Endothelial cell of umbilical vein (primary cell): Measurements from ENCODE around the gene CHD5. TPM values are rescaled to one million over a fixed set of nuclear protein-coding genes. Genes with fewer than 3 reads are reported as not detected.

Source experiments
- BruUV-seq: library from RNA; stranded (reverse); fragments of 400-500 nt; replicated peaks from 2 replicates; lab custom pipeline; 2021; lab: Mats Ljungman, UMichigan
- CTCF ChIA-PET: fragments of 300-600, 350-600 bp; sonication (Branson Sonifier 250); formaldehyde crosslinking; loops from one replicate; lab custom pipeline; 2021; ENCODE audit warnings: antibody characterized with exemption, inconsistent platforms; lab: Charles Lee
- POLR2A ChIA-PET: fragments of 300-600, 350-600 bp; sonication (Branson Sonifier 250); formaldehyde crosslinking; loops from one replicate; lab custom pipeline; 2021; ENCODE audit warnings: antibody characterized with exemption, inconsistent platforms; lab: Charles Lee
- DNase-seq: peaks from one replicate; pipeline ENCODE4 v3.0.0-alpha.2; 2011; ENCODE audit warnings: low read depth, low spot score
- FAIRE-seq: peaks from 2 replicates; lab custom pipeline; 2011; peaks lifted over from hg19 to GRCh38; lab: Jason Lieb, UNC
- H2AFZ ChIP-seq: 2 replicates; pipeline ENCODE4 v1.6.0; 2012; ENCODE audit warnings: low read depth, low read length, control low read depth, inconsistent platforms
- H3K27ac ChIP-seq: 2 replicates; pipeline ENCODE4 v1.5.1; 2011; ENCODE audit warnings: low read depth, mild to moderate bottlenecking, control low read depth, low read length, moderate library complexity; ENCODE audit not compliant: insufficient read depth
- H3K27me3 ChIP-seq, 2 experiments: 2 replicates each; pipeline versions ENCODE4 v1.6.0 to v1.6.1; 2011; ENCODE audit warnings: low read length in 2 of 2, mixed read lengths in 1 of 2; ENCODE audit not compliant: control insufficient read depth in 2 of 2, insufficient read depth in 2 of 2
- H3K36me3 ChIP-seq, 2 experiments: 2 replicates in 1 of 2; 3 replicates in 1 of 2; pipeline ENCODE4 v1.5.1; 2011; ENCODE audit warnings: low read length in 2 of 2, mild to moderate bottlenecking in 1 of 2, moderate library complexity in 1 of 2; ENCODE audit not compliant: control insufficient read depth in 2 of 2, insufficient read depth in 2 of 2; ENCODE audit errors: extremely low read depth in 1 of 2
- H3K4me1 ChIP-seq: 3 replicates; pipeline ENCODE4 v1.5.1; 2011; ENCODE audit warnings: mild to moderate bottlenecking, low read length; ENCODE audit not compliant: control insufficient read depth, insufficient read depth; ENCODE audit errors: extremely low read depth
- H3K4me2 ChIP-seq: 2 replicates; pipeline ENCODE4 v1.6.1; 2011; ENCODE audit warnings: low read length, control low read depth, mixed read lengths; ENCODE audit not compliant: insufficient read depth
- H3K4me3 ChIP-seq, 3 experiments: fragments of 200-600 bp in 1 of 3; sonication (generic), shearing (Covaris generic) in 1 of 3; replicated peaks in 1 of 3; 2 replicates each; pipeline ENCODE4 v1.5.1; 2011 to 2016; ENCODE audit warnings: control low read depth in 3 of 3, low read length in 3 of 3, mild to moderate bottlenecking in 2 of 3, inconsistent platforms in 1 of 3, low read depth in 1 of 3, moderate library complexity in 1 of 3; ENCODE audit not compliant: insufficient read depth in 1 of 3
- H3K79me2 ChIP-seq: 2 replicates; pipeline ENCODE4 v1.6.0; 2012; ENCODE audit warnings: low read length, inconsistent platforms; ENCODE audit not compliant: control insufficient read depth, insufficient read depth
- H3K9ac ChIP-seq: replicated peaks from 2 replicates; pipeline ENCODE3; 2011; ENCODE audit warnings: low read length, control low read depth; ENCODE audit not compliant: insufficient read depth; ENCODE audit errors: extremely low read depth
- H3K9me1 ChIP-seq: replicated peaks from 3 replicates; pipeline ENCODE4 v1.6.0; 2011; ENCODE audit warnings: mild to moderate bottlenecking, low read length; ENCODE audit not compliant: control insufficient read depth, insufficient read depth; ENCODE audit errors: extremely low read depth
- H3K9me3 ChIP-seq: replicated peaks from 2 replicates; pipeline ENCODE4 v1.5.1; 2012; ENCODE audit warnings: low read length, inconsistent platforms; ENCODE audit not compliant: control insufficient read depth, insufficient read depth
- H4K20me1 ChIP-seq: replicated peaks from 2 replicates; pipeline ENCODE3; 2011; ENCODE audit warnings: mild to moderate bottlenecking, low read length; ENCODE audit not compliant: control insufficient read depth, insufficient read depth; ENCODE audit errors: extremely low read depth
- CTCF ChIP-seq, 2 donors: IDR thresholded peaks; 1 replicate in 1 of 2; 2 replicates in 1 of 2; pipeline ENCODE4 v1.5.1; 2011; ENCODE audit warnings: low read length in 2 of 2, mild to moderate bottlenecking in 2 of 2, moderate library complexity in 2 of 2, control low read depth in 1 of 2, inconsistent platforms in 1 of 2, low read depth in 1 of 2; ENCODE audit not compliant: insufficient read depth in 1 of 2; ENCODE audit errors: extremely low read depth in 1 of 2
- EZH2 ChIP-seq: IDR thresholded peaks from 2 replicates; pipeline ENCODE4 v1.6.1; 2012; ENCODE audit warnings: borderline replicate concordance, low read depth, mild to moderate bottlenecking, moderate library complexity, low read length, inconsistent platforms; ENCODE audit not compliant: severe bottlenecking
- FOS ChIP-seq: IDR thresholded peaks from 2 replicates; pipeline ENCODE4 v1.6.1; 2011; ENCODE audit warnings: mild to moderate bottlenecking, low read length, moderate library complexity, borderline replicate concordance; ENCODE audit not compliant: insufficient read depth
- GATA2 ChIP-seq: IDR thresholded peaks from 2 replicates; pipeline ENCODE4 v1.7.0; 2011; ENCODE audit warnings: low read depth, mild to moderate bottlenecking, moderate library complexity, mixed read lengths, low read length; ENCODE audit not compliant: insufficient read length, insufficient read depth
- JUN ChIP-seq: IDR thresholded peaks from 2 replicates; pipeline ENCODE4 v1.6.1; 2011; ENCODE audit warnings: borderline replicate concordance, low read depth; ENCODE audit not compliant: insufficient read length, insufficient read depth
- MAX ChIP-seq: IDR thresholded peaks from 2 replicates; pipeline ENCODE4 v1.6.1; 2011; ENCODE audit not compliant: insufficient read depth, insufficient read length
- MYC ChIP-seq: IDR thresholded peaks from one replicate; pipeline ENCODE4 v1.6.1; 2011; ENCODE audit warnings: mild to moderate bottlenecking, low read depth, low read length
- POLR2A ChIP-seq: IDR thresholded peaks from 2 replicates; pipeline ENCODE4 v1.6.1; 2012; ENCODE audit warnings: low read depth, mild to moderate bottlenecking, control low read depth, low read length
- POLR2AphosphoS5 ChIP-seq: IDR thresholded peaks from 2 replicates; pipeline ENCODE4 v1.6.1; 2012; ENCODE audit warnings: low read depth, mild to moderate bottlenecking, control low read depth, low read length, moderate library complexity; ENCODE audit not compliant: insufficient read depth
- dilution Hi-C: fragments of 300-500 bp; cut with MboI; formaldehyde crosslinking; loops from one replicate; pipeline ENCODE4 v1.15.0; 2019; ENCODE audit warnings: low sequenced_read_pairs; ENCODE audit not compliant: extremely low pct_ligation_motif_present
- intact Hi-C: fragments of 100-400 bp; cut with micrococcal nuclease; formaldehyde crosslinking; loops from one replicate; pipeline ENCODE4 v1.10.0; 2022
- polyA plus RNA-seq, 4 experiments: library from polyadenylated mRNA; depleted of rRNA in 3 of 4; stranded (reverse) in 3 of 4; unstranded in 1 of 4; fragments of >200 nt; gene quantifications; 2 replicates each; pipeline versions ENCODE4 v1.2.1 to v1.2.3, GENCODE V29; 2011 to 2012; ENCODE audit warnings: missing spikeins in 1 of 4
- total RNA-seq: library from RNA; stranded (reverse); gene quantifications from 2 replicates; pipeline ENCODE4 v1.2.3, GENCODE V29; 2021

CHD5 gene
- total and polyA plus RNA-seq, 2 donors (not counting 3 experiments of a cell fraction or from before 2014, with no cell fraction given): 0.04 to 0.11 TPM

GRCh38 chr1:6093071-6093470 lies 87.0 kb downstream of the CHD5 start:
- intact Hi-C loops (no loop called here), dilution Hi-C loops (no loop called here)
- POLR2A ChIA-PET: no interaction called here
- Histone ChIP-seq H3K9ac (no peak overlapping the region), H3K4me1 (no peaks in the 10 kb centered on the region), H3K36me3 (no peaks in the 10 kb centered on the region), H3K4me2 (no peak overlapping the region), H4K20me1 (no peaks in the 10 kb centered on the region), H3K27me3 (no peaks in the 10 kb centered on the region), H3K9me3 (no peaks in the 10 kb centered on the region), H3K4me3 (no peak overlapping the region), H3K79me2 (no peaks in the 10 kb centered on the region), H3K9me1 (no peaks in the 10 kb centered on the region), H3K27ac (no peak overlapping the region), H2AFZ (no peak overlapping the region)
- DNase-seq (no peak), FAIRE-seq (no peak)
- CTCF ChIA-PET: interaction anchor here (1.0 to 1.3 kb wide), 2 partner anchors 11 to 34 kb away, joined by 3 read pairs; no protein-coding TSS in a partner anchor
- TF ChIP-seq EZH2: no peak
- TF ChIP-seq POLR2A: no peak
- no peak for TF ChIP-seq MAX
- TF ChIP-seq CTCF (IDR thresholded peaks at IDR 0.05; ENCODE audit: extremely low read depth in 1 of 2, insufficient read depth in 1 of 2, low read depth in 1 of 2, low read length in 2 of 2): no peak
- no peak for TF ChIP-seq JUN
- no peak for TF ChIP-seq FOS
- no peak for TF ChIP-seq MYC
- TF ChIP-seq GATA2: no peak
- no peak for TF ChIP-seq POLR2AphosphoS5
- BruUV-seq: no TSS peak
